C4-2B (cell line): ENCODE data around the gene FBN3.

Experiments
- ZFX ChIP-seq: fragments of 450-650 bp; IDR thresholded peaks from 2 replicates; pipeline ENCODE4 v1.6.1; 2017
- TF ChIP-seq, protein P1 (sequence below): fragments of 450-650 bp; conservative IDR thresholded peaks from 2 replicates; pipeline ENCODE4 v1.5.1; 2017; ENCODE audit warnings: mild to moderate bottlenecking

DNA sequence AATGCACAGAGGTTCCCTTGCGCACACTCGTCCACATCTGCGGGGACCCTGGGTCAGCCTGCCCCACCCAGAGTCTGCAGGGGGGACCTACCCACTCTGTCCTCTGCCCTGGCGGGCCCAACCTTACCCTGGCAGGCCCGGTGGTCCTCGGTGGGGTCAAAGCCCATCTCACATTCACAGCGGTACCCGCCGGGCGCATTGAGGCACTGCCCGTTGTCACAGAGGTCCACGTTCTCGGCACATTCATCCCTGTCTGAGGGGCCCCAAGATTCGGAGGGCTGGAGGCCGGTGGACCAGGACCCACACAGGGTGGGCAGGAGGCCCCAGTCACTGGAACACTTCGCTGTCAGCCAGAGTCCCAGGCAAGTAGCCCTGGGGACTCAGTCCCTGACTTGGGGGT, 38.5 kb downstream of the FBN3 start:
- TF ChIP-seq, protein P1, sequence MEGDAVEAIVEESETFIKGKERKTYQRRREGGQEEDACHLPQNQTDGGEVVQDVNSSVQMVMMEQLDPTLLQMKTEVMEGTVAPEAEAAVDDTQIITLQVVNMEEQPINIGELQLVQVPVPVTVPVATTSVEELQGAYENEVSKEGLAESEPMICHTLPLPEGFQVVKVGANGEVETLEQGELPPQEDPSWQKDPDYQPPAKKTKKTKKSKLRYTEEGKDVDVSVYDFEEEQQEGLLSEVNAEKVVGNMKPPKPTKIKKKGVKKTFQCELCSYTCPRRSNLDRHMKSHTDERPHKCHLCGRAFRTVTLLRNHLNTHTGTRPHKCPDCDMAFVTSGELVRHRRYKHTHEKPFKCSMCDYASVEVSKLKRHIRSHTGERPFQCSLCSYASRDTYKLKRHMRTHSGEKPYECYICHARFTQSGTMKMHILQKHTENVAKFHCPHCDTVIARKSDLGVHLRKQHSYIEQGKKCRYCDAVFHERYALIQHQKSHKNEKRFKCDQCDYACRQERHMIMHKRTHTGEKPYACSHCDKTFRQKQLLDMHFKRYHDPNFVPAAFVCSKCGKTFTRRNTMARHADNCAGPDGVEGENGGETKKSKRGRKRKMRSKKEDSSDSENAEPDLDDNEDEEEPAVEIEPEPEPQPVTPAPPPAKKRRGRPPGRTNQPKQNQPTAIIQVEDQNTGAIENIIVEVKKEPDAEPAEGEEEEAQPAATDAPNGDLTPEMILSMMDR, result no peak
- no peak for TF ChIP-seq ZFX
